MM.1S (cell line): ENCODE results near the gene PPP2R5B.

ENCODE experiments used
- CTCF ChIP-seq: fragments of 300-600 bp; sonication (generic); IDR thresholded peaks from 2 replicates; pipeline ENCODE4 v1.5.1; 2016; ENCODE audit warnings: antibody characterized with exemption, low read length, mixed read lengths
- EZH2 ChIP-seq: fragments of 300-600 bp; sonication (generic); optimal IDR thresholded peaks from 2 replicates; pipeline ENCODE3; 2017; ENCODE audit warnings: low read depth, mild to moderate bottlenecking, antibody characterized with exemption, low read length, mixed read lengths
- EZH2phosphoT487 ChIP-seq: fragments of 300-600 bp; sonication (generic); IDR thresholded peaks from 2 replicates; pipeline ENCODE4 v1.6.1; 2018; ENCODE audit warnings: antibody characterized with exemption, low read length

GRCh38 chr11:64928957-64929356, 4.5 kb downstream of the PPP2R5B start:
- TF ChIP-seq CTCF = no peak
- TF ChIP-seq EZH2phosphoT487 = no peak
- TF ChIP-seq EZH2 = no peak
